Vagina (tissue), 2 donors: ENCODE results near the gene NFATC3.

Experiments used
- POLR2A ChIP-seq, 2 donors: fragments of 450-650 bp; IDR thresholded peaks; one replicate each; pipeline ENCODE4 v1.6.1; 2017; ENCODE audit warnings: antibody characterized with exemption in 2 of 2, mild to moderate bottlenecking in 2 of 2, moderate library complexity in 2 of 2
- TF ChIP-seq, protein P1 (sequence below), 3 experiments: fragments of 450-650 bp in 2 of 3; fragments of 200-600 bp in 1 of 3; sonication (generic) in 1 of 3; IDR thresholded peaks; one replicate each; pipeline ENCODE4 v1.5.1; 2017 to 2019; ENCODE audit warnings: antibody characterized with exemption in 3 of 3, mild to moderate bottlenecking in 2 of 3, moderate library complexity in 2 of 3

GRCh38 chr16:68206245-68206644 is 121.1 kb downstream of the NFATC3 start:
- TF ChIP-seq, protein P1, sequence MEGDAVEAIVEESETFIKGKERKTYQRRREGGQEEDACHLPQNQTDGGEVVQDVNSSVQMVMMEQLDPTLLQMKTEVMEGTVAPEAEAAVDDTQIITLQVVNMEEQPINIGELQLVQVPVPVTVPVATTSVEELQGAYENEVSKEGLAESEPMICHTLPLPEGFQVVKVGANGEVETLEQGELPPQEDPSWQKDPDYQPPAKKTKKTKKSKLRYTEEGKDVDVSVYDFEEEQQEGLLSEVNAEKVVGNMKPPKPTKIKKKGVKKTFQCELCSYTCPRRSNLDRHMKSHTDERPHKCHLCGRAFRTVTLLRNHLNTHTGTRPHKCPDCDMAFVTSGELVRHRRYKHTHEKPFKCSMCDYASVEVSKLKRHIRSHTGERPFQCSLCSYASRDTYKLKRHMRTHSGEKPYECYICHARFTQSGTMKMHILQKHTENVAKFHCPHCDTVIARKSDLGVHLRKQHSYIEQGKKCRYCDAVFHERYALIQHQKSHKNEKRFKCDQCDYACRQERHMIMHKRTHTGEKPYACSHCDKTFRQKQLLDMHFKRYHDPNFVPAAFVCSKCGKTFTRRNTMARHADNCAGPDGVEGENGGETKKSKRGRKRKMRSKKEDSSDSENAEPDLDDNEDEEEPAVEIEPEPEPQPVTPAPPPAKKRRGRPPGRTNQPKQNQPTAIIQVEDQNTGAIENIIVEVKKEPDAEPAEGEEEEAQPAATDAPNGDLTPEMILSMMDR (IDR thresholded peaks at IDR 0.05), result no peak
- no peak for TF ChIP-seq POLR2A (IDR thresholded peaks at IDR 0.05)
